Skeletal muscle tissue (tissue), 4 donors: ENCODE measurements around the gene SUGP1. TPM values are rescaled to one million over a fixed set of nuclear protein-coding genes. Genes with fewer than 3 reads are reported as not detected.
A peak's percentile ranks its signal among the peaks of the same experiment; 100 is the strongest.
"Not testable (repeated sequence)": the region's sequence is repeated elsewhere in the genome, so short reads cannot be mapped to it uniquely, and the experiment has no call there.

Source experiments
- H3K27ac ChIP-seq: one replicate; pipeline ENCODE4 v1.7.0; 2013; ENCODE audit warnings: mild to moderate bottlenecking, low read depth, low read length, inconsistent platforms
- H3K27me3 ChIP-seq, 3 donors: one replicate each; pipeline ENCODE4 v1.7.0; 2013; ENCODE audit warnings: low read length in 3 of 3; ENCODE audit not compliant: control insufficient read depth in 3 of 3, insufficient read depth in 3 of 3
- H3K36me3 ChIP-seq, 3 donors: one replicate each; pipeline ENCODE4 v1.7.0; 2013; ENCODE audit warnings: low read length in 3 of 3; ENCODE audit not compliant: control insufficient read depth in 3 of 3, insufficient read depth in 3 of 3
- H3K4me1 ChIP-seq, 3 donors: one replicate each; pipeline ENCODE4 v1.7.0; 2013; ENCODE audit warnings: low read length in 3 of 3, mild to moderate bottlenecking in 3 of 3; ENCODE audit not compliant: control insufficient read depth in 3 of 3, insufficient read depth in 3 of 3
- H3K4me3 ChIP-seq, 3 donors: one replicate each; pipeline ENCODE4 v1.7.0; 2013; ENCODE audit warnings: low read length in 3 of 3
- H3K9ac ChIP-seq, 3 donors: one replicate each; pipeline ENCODE4 v1.7.0; 2013; ENCODE audit warnings: low read length in 3 of 3, mild to moderate bottlenecking in 3 of 3, moderate library complexity in 2 of 3, low read depth in 1 of 3
- H3K9me3 ChIP-seq, 3 donors: one replicate each; pipeline ENCODE4 v1.7.0; 2013; ENCODE audit warnings: low read length in 3 of 3; ENCODE audit not compliant: control insufficient read depth in 3 of 3
- total RNA-seq: library from RNA; depleted of rRNA; stranded (reverse); fragments of >200 nt; gene quantifications from one replicate; pipeline ENCODE4 v1.2.3, GENCODE V29; 2014
- donor health status: Osteomylitis.

SUGP1 gene
- total RNA-seq, 1 donor from 2014 or later, result 13.6 TPM

- no peaks in the 10 kb centered on the region for H3K9me3 ChIP-seq
- H3K9ac ChIP-seq, result no peak overlapping the region
- H3K4me3 ChIP-seq, result no peak overlapping the region
- H3K36me3 ChIP-seq, result peaks cover 66 to 76% (median 74%) of the 10 kb centered on the region in 3 donors
- no peaks in the 10 kb centered on the region for H3K4me1 ChIP-seq
- no peaks in the 10 kb centered on the region for H3K27me3 ChIP-seq
- no peak overlapping the region for H3K27ac ChIP-seq
These were observed 33.7 kb upstream of the SUGP1 start for GRCh38 chr19:19354007-19354406.

- peaks cover 75 to 77% (median 76%) of the 10 kb centered on the region in 3 donors for H3K36me3 ChIP-seq
- H3K27ac ChIP-seq, result no peak overlapping the region
These were observed 32.5 kb upstream of the SUGP1 start for GRCh38 chr19:19352823-19353222.

DNA sequence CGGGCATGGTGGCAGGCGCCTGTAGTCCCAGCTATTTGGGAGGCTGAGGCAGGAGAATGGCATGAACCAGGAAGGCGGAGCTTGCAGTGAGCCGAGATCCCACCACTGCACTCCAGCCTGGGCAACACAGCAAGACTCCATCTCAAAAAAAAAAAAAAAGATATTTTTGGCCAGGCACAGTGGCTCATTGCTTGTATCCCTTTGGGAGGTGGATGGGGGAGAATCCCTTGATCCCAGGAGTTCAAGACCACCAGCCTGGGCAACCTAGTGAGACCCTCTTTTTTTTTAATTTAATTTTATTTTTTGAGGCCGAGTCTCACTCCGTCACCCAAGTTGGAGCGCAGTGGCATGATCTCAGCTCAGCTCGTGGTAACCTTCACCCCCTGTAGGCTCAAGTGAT lies 30.4 kb upstream of the SUGP1 start:
- H3K36me3 ChIP-seq, result peaks cover 75 to 78% (median 76%) of the 10 kb centered on the region in 3 donors
- H3K4me3 ChIP-seq, H3K27me3 ChIP-seq, H3K9me3 ChIP-seq, H3K4me1 ChIP-seq, H3K9ac ChIP-seq, H3K27ac ChIP-seq: not testable (repeated sequence)

More at GRCh38 chr19:19352823-19353222, 32.5 kb upstream of the SUGP1 start:
- Histone ChIP-seq H3K4me3 (no peak overlapping the region), H3K9me3 (no peaks in the 10 kb centered on the region), H3K27me3 (no peaks in the 10 kb centered on the region), H3K9ac (no peak overlapping the region), H3K4me1 (no peaks in the 10 kb centered on the region)

GRCh38 chr19:19349365-19349764 lies 29.1 kb upstream of the SUGP1 start:
- Histone ChIP-seq H3K4me1 (no peaks in the 10 kb centered on the region), H3K27me3 (no peaks in the 10 kb centered on the region), H3K36me3 (peaks cover 75 to 78% (median 76%) of the 10 kb centered on the region in 3 donors), H3K27ac (no peak overlapping the region), H3K9me3 (no peaks in the 10 kb centered on the region), H3K4me3 (no peak overlapping the region), H3K9ac (no peak overlapping the region)

DNA sequence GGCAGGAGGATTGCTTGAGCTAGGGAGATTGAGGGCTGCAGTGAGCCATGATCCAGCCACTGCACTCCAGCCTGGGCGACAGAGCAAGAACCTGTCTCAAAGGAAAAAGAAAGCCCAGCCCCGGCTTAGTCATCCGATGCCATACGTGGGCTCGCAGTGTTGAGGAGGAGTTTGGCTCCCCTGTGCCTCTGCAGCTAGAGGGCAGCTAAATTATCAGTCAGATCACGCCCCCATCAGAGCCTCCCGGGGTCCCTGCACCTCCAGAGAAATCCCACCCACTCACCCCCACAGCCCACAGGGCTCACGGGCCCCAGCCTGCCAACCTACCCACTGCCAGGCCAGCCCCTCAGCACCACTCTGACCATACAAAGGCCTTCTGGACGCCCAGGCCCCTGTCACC lies 28.0 kb upstream of the SUGP1 start:
- no peaks in the 10 kb centered on the region for H3K9me3 ChIP-seq
- peaks cover 73 to 76% (median 74%) of the 10 kb centered on the region in 3 donors for H3K36me3 ChIP-seq
- no peak overlapping the region for H3K9ac ChIP-seq
- no peak overlapping the region for H3K27ac ChIP-seq
- no peaks in the 10 kb centered on the region for H3K27me3 ChIP-seq
- H3K4me1 ChIP-seq, result no peaks in the 10 kb centered on the region
- H3K4me3 ChIP-seq, result no peak overlapping the region

- H3K9ac ChIP-seq, result no peak overlapping the region
- peaks cover 73 to 76% (median 74%) of the 10 kb centered on the region in 3 donors for H3K36me3 ChIP-seq
- H3K4me1 ChIP-seq, result peaks cover 0 to 2% (median 0%) of the 10 kb centered on the region in 3 donors
- H3K9me3 ChIP-seq, result no peaks in the 10 kb centered on the region
- no peak overlapping the region for H3K27ac ChIP-seq
- H3K27me3 ChIP-seq, result no peaks in the 10 kb centered on the region
- H3K4me3 ChIP-seq, result no peak overlapping the region
These were observed 27.2 kb upstream of the SUGP1 start for GRCh38 chr19:19347401-19348110.

DNA sequence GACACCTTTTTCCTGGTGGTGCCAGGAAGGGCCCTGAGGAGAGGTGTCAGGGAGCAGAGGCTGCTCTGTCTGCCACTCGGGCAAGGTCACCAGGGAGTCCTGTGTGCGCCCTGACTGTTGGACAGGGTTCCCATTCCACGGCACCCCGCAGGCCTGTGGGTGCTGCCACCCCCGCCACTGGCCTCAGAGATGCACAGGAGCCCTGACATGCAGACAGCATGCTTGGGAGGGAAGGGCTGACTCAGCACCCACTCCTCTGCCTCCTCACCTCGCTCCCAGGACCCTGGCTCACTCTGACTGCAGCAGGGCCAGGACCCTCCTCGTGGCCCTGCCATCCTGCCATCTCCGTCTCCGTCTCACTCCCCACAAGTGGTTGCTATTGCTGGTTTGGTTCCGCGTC lies 25.7 kb upstream of the SUGP1 start:
- H3K4me1 ChIP-seq, result peaks cover 0 to 2% (median 0%) of the 10 kb centered on the region in 3 donors
- no peaks in the 10 kb centered on the region for H3K27me3 ChIP-seq
- H3K9ac ChIP-seq, result no peak overlapping the region
- H3K4me3 ChIP-seq, result no peak overlapping the region
- peaks cover 82 to 84% (median 82%) of the 10 kb centered on the region in 3 donors for H3K36me3 ChIP-seq
- no peaks in the 10 kb centered on the region for H3K9me3 ChIP-seq
- no peak overlapping the region for H3K27ac ChIP-seq

GRCh38 chr19:19345232-19345631 lies 24.9 kb upstream of the SUGP1 start:
- peaks cover 0 to 2% (median 0%) of the 10 kb centered on the region in 3 donors for H3K4me1 ChIP-seq
- peaks cover 84 to 89% (median 86%) of the 10 kb centered on the region in 3 donors for H3K36me3 ChIP-seq
- H3K9ac ChIP-seq, result no peak overlapping the region
- H3K27me3 ChIP-seq, result no peaks in the 10 kb centered on the region
- H3K9me3 ChIP-seq, result no peaks in the 10 kb centered on the region
- H3K27ac ChIP-seq, result no peak overlapping the region
- H3K4me3 ChIP-seq, result no peak overlapping the region

GRCh38 chr19:19343762-19344161 lies 23.5 kb upstream of the SUGP1 start:
- H3K9me3 ChIP-seq, result no peaks in the 10 kb centered on the region
- H3K36me3 ChIP-seq, result peaks cover 78 to 82% (median 80%) of the 10 kb centered on the region in 3 donors
- peak overlapping the region in 1 of 3 donors; percentile 16 for H3K9ac ChIP-seq
- H3K4me3 ChIP-seq, result no peak overlapping the region
- H3K27me3 ChIP-seq, result no peaks in the 10 kb centered on the region
- H3K4me1 ChIP-seq, result peaks cover 0 to 2% (median 0%) of the 10 kb centered on the region in 3 donors
- H3K27ac ChIP-seq, result no peak overlapping the region

- Histone ChIP-seq H3K36me3 (peaks cover 80 to 82% (median 81%) of the 10 kb centered on the region in 3 donors), H3K27ac (no peak overlapping the region)
These were observed 22.7 kb upstream of the SUGP1 start for GRCh38 chr19:19343016-19343362.

More at GRCh38 chr19:19343016-19343362, 22.7 kb upstream of the SUGP1 start:
- peaks cover 0 to 2% (median 0%) of the 10 kb centered on the region in 3 donors for H3K4me1 ChIP-seq
- H3K9ac ChIP-seq, result peak overlapping the region in 1 of 3 donors; percentile 25
- H3K27me3 ChIP-seq, result no peaks in the 10 kb centered on the region
- no peak overlapping the region for H3K4me3 ChIP-seq
- no peaks in the 10 kb centered on the region for H3K9me3 ChIP-seq
